COLO668 (cell line): ENCODE measurements around the gene CARNS1.

ENCODE experiments used
- DNase-seq: peaks from one replicate; lab custom pipeline; 2025; ENCODE audit not compliant: unreplicated experiment; lab: John Stamatoyannopoulos, UW

Gene CARNS1, protein sequence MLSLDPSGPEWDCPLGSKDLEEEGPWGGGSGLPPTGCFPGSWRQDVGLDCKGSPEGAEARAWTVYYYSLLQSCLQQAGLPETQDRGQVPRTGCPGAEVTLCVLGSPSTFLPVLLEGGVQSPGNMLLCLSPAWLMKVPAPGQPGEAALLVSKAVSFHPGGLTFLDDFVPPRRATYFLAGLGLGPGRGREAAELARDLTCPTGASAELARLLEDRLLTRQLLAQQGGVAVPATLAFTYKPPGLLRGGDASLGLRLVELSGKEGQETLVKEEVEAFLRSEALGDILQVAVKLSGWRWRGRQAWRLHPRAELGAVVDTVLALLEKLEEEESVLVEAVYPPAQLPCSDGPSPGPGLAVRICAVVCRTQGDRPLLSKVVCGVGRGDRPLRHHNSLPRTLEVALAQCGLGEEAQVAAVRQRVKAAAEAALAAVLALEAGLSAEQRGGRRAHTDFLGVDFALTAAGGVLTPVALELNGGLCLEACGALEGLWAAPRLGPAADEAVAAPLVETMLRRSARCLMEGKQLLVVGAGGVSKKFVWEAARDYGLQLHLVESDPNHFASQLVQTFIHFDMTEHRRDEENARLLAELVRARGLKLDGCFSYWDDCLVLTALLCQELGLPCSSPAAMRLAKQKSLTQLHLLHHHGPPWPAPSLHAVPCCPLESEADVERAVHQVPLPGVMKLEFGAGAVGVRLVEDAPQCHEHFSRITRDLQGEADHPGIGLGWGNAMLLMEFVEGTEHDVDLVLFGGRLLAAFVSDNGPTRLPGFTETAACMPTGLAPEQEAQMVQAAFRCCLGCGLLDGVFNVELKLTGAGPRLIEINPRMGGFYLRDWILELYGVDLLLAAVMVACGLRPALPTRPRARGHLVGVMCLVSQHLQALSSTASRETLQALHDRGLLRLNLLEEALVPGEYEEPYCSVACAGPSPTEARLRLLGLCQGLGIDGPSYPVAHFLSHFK

GRCh38 chr11:67415501-67416304 is at the start of gene CARNS1:
CARNS1 (plus strand) TSS chr11:67415678; CDS start chr11:67416200, 522 bp downstream.
- peak; percentile 38 for DNase-seq

GRCh38 chr11:67365736-67366444 is 49.6 kb upstream of the CARNS1 start:
- no peak for DNase-seq

DNA sequence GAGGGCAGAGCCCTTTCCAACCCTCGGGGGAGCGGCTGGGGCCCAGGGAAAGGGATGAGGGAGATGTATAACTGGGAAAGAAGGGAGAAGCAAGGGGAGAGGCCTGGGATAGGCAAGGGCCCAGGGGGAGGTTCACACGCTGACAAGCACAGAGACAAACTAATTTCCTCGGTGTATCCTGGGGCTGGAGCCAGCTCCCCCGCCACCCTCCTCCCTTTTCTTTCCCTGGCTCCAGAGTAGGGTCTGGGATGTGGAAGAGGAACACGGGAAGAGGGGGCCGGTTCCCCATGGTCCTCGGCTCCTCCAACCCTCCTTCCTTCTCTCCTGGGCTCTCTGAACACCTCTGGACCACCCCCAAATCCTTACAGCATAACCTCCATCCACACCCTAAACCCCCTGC is 48.9 kb upstream of the CARNS1 start:
- no peak for DNase-seq

DNA sequence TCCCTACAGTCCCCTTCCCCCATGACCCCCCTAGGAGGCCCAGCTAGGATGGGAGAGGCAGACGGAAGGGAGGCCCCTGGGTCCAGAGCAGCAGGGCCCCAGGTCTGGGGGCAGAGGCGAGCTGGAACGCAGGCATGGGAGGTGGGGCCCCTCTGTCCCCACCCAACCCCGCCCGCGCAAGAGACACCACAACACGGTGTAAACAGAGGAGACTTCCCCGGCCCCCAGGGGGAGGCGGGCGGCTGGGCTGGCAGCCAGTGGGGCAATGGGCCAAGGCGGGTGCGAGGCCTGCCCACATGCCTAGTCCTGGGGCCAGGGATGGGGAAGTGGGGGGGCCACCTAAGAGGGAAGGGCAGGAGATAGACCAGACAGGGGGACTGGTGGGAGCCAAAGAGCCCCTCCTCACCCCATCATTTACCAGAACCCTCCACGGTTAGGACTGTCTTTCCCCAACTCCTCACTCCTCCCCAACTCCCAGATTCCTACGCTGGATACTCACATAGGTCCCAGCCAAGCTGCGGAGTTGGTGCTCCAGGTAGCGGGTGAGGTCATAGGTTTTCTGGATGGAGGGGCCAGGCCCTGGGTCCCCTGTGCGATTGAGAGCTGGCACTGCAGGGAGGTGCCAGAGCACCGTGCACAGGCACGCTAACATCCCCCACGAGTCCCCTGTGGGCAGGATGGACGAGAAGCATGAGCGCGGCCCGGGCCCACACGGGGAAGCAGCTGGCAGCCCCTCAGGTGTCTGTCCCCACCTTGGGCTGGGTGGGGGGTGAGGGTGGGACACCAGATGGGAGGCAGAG is 48.3 kb upstream of the CARNS1 start:
- no peak for DNase-seq

DNA sequence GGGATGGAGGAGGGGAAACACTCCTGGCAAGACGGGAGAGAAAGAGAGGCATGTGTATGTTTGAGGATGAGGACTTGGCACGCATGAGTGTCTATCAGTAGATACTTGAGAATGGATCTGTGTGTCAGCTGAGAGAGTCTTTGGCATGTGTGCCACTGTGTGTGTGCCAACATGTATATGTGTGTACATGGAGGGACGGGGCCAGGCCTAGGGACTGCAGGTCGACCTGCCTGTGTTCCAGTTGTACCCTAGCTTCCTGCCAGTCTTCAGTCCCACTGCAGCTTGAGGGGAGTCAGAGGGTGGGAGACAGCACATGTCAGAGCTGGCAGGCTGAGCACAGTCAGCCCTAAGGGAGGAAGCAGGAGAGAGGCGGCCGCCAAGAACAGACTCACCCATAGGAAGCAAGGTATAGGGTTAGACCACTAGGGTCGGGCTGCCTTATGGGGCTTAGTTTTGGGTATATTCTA is 47.7 kb upstream of the CARNS1 start:
- no peak for DNase-seq

GRCh38 chr11:67368621-67369020 is 46.9 kb upstream of the CARNS1 start:
- no peak for DNase-seq

DNA sequence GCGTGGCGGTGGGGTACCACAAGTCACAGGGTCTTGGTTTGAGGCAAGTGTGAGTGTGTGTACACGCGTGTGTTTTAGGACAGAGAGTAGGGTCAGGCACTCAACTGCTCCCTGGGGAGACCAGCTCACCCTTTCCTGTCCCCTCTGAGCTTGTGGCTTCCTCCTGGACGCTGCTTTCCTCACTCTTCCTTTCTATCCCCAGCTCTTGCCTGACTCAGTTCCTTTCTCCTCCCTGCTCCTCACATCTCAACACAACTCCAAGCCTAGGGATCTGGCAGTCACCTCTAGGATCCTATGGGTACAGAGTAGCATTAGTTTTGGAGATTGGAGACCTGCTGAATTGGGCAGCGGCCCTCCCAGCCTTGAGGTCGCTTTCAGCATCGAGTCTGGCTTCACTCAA is 46.2 kb upstream of the CARNS1 start:
- DNase-seq: no peak

DNA sequence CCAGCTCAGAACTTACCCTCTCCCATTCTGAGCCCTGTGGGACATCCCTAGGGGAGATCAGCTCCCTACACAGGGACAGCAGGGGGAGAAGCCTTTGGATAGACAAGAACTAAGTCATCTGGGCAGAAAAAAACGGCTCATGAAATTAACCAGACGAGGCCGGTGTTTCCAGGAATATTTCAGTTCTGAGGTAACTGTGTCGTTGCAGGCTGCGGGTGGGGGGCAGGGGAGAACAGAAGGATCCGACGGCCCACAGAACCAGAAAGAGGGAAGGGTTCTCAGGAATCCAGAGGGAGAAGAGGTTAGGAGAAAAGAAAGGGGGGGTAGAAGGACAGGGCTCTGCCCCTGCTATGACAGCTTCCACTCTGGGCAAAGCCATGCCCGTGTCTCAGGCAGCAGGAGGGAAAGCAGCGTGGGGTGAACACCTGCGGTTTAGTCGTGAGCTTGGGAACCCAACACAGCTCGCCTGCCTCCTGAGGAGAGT is 45.6 kb upstream of the CARNS1 start:
- DNase-seq: no peak

- DNase-seq: no peak
These were observed 45.0 kb upstream of the CARNS1 start for GRCh38 chr11:67370351-67371076.

GRCh38 chr11:67371189-67371910 is 44.1 kb upstream of the CARNS1 start:
- peak; percentile 15 for DNase-seq

DNA sequence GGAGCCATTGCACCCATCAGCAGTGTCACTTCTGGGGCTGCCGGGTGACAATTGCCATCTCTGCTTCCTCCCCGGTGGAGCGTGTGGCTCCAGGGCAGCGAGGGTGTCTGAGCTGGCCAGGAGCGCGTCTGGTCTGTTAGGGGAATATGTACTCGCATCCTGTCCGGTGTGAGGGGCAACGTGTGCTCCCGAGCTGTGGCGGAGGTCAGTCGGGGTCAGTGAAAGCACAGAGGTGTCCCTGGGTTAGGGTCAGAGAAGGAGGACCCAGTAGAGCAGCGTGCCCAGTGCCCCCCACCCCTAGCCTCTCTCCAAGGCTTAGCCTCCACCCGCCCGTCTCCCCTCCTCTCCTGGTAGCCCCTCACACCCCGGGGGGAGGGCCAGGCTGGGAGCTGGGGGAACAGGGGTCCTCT is 43.6 kb upstream of the CARNS1 start:
- peak; percentile 12 for DNase-seq

DNA sequence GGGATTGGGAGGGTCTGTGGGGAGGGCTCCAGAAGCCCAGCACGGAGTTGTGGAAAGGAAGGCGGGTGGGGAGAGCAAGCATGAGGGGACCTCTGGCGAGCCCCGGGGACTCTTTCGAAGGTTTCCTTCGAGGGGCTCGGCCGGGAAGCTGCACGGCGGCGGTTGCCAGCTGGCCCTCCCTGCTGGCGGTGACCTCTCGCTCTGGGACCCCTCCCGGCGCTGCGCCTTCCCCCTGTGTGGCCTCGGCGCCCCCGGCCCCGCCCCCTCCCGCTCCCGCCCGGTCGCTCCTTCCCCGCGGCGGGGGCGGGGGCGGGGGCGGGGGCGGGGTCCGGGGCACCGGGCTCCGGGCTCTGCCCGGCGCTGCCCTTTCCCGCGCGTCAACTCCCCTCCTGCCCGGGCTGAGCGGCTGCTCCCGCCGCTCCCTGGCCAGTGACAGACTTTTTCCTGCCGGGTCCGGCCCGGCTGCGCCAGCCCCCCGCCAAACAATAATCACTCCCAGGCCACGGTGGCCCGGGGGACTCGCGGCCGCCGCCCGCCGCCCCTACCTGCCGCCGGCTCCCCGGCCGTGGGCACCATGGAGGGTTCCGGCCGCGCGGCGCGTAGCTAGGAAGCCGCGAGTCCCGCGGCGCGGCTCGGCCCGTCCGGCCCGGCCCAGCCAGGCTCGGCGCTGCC is 43.0 kb upstream of the CARNS1 start:
- no peak for DNase-seq

- peak; percentile 45 for DNase-seq
These were observed 42.4 kb upstream of the CARNS1 start, which contains the start of gene CLCF1 for GRCh38 chr11:67372993-67373647. CLCF1 (minus strand) TSS chr11:67373598; CDS start chr11:67373539, 59 bp downstream.

GRCh38 chr11:67373648-67374570 is 41.6 kb upstream of the CARNS1 start:
- DNase-seq: peak; percentile 54

DNA sequence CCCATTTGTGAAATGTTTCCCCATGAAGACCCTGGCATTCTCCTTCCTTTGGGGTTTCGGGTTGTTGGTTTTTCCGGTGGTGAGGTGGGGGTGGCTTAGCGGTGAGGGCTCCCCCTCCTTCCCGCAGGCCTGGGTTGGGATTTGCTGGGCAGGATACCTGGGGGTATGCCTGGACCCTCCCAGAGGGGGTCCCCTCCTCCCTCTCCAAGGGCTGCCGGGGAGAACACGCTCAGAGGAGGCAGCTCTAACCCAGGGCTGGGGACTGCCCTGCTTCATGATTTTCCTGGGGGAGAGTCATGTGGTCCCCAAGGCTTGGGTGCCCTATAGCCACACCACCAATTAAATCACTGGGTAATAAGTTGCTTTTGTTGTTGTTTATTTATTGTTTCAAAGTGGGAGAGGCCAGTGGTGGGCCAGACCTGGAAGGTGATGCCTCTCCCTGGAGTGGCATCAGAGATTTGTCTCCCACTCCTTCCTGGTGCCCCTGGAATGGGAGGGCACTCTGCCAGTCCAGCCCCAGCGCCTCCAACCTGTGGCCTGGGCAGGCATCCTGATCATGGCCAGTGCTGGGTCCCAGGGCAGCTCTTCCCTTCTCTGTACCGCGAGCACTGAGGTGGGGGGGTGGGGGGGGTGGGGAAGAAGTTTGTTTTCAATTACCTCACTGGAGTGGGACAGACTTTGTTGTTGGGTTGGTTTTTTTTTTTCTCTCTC is 40.8 kb upstream of the CARNS1 start:
- DNase-seq: no peak
